ENCODE data around the gene SLC2A10. TPM values are rescaled to one million over a fixed set of nuclear protein-coding genes. Genes with fewer than 3 reads are reported as not detected.

Gene SLC2A10
- total and polyA plus RNA-seq, 5 donors, result 4.6 to 8.5 (median 7.4) TPM

GRCh38 chr20:46741924-46742668 is 32.6 kb downstream of the SLC2A10 start:
- DNase-seq (no peak), ATAC-seq (no peak)
- H3K9me3 ChIP-seq (ENCODE audit: control insufficient read depth, low read length), result no peaks in the 10 kb centered on the region
- H3K27ac ChIP-seq (ENCODE audit: low read length), result no peak overlapping the region
- no peaks in the 10 kb centered on the region for H3K27me3 ChIP-seq (ENCODE audit: control insufficient read depth, insufficient read depth)
- no peaks in the 10 kb centered on the region for H3K4me1 ChIP-seq (ENCODE audit: control insufficient read depth, insufficient read depth, low read length)
- WGBS, result 80% methylated on average over 8 of the region's 8 CpGs
- H3K4me3 ChIP-seq (ENCODE audit: low read length), result no peak overlapping the region
- intact Hi-C loops (cut with DNase I), result no loop called here

DNA sequence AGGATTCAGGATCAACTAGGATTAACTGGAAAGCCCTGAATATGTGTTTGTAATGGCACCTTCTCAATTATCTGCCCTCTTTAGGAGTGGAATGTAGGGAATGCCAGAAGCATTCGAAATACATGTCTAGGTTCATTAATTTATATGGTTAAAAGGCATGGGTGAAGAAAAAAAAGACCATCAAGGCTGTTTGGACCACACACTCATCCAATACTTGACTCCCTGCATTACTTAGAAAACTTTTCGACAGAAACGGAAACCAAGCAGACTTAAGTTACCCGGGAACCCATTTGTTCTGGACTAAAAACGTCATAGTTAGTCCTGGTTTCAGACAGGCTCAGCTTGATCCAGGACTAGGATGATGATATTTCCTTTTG is 33.2 kb downstream of the SLC2A10 start:
- DNase-seq (no peak), ATAC-seq (no peak)
- intact Hi-C loops (cut with DNase I), result no loop called here
- H3K27ac ChIP-seq (ENCODE audit: low read length), result no peak overlapping the region
- H3K4me3 ChIP-seq (ENCODE audit: low read length), result no peak overlapping the region
- no peaks in the 10 kb centered on the region for H3K27me3 ChIP-seq (ENCODE audit: control insufficient read depth, insufficient read depth)
- no peaks in the 10 kb centered on the region for H3K9me3 ChIP-seq (ENCODE audit: control insufficient read depth, low read length)
- H3K4me1 ChIP-seq (ENCODE audit: control insufficient read depth, insufficient read depth, low read length), result no peaks in the 10 kb centered on the region
- WGBS, result 68% methylated on average over 5 of the region's 5 CpGs

DNA sequence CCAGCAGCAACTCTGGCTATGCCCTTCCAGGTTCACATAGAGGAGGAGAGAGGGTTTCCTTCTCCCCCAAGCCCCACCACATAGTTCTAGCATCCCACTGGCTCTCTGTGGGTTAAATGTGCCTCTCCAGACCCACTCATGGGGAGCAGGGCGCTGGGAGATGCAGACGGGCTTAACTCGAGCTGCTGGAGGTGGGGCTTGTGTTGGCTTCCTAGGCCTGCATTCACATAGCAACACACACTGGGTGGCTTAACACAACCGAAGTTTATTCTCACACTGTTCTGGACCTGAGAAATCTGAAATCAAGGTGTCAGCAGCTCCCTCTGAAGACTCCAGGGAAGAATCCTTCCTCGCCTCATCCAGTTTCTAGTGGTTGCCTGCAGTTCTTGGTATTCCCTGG is 33.6 kb downstream of the SLC2A10 start:
- Histone ChIP-seq H3K27me3 (ENCODE audit: control insufficient read depth, insufficient read depth) (no peaks in the 10 kb centered on the region), H3K4me1 (ENCODE audit: control insufficient read depth, insufficient read depth, low read length) (no peaks in the 10 kb centered on the region), H3K27ac (ENCODE audit: low read length) (no peak overlapping the region), H3K9me3 (ENCODE audit: control insufficient read depth, low read length) (no peaks in the 10 kb centered on the region), H3K4me3 (ENCODE audit: low read length) (no peak overlapping the region)
- DNase-seq (no peak), ATAC-seq (no peak)
- intact Hi-C loops (cut with DNase I), result no loop called here
- WGBS, result 37% methylated on average over 5 of the region's 5 CpGs

- 28% methylated on average over 7 of the region's 7 CpGs for WGBS
- no peak overlapping the region for H3K4me3 ChIP-seq (ENCODE audit: low read length)
- ATAC-seq (peak; percentile 53 to 65), DNase-seq (peak in 2 of 3 donors; percentile 45 to 76)
- H3K27me3 ChIP-seq (ENCODE audit: control insufficient read depth, insufficient read depth), result no peaks in the 10 kb centered on the region
- no peaks in the 10 kb centered on the region for H3K4me1 ChIP-seq (ENCODE audit: control insufficient read depth, insufficient read depth, low read length)
- H3K27ac ChIP-seq (ENCODE audit: low read length), result no peak overlapping the region
- intact Hi-C loops (cut with DNase I), result no loop called here
- H3K9me3 ChIP-seq (ENCODE audit: control insufficient read depth, low read length), result no peaks in the 10 kb centered on the region
These were observed 37.6 kb downstream of the SLC2A10 start for GRCh38 chr20:46746956-46747526.

- 72% methylated on average over 3 of the region's 3 CpGs for WGBS
- intact Hi-C loops (cut with DNase I), result no loop called here
These were observed 39.7 kb downstream of the SLC2A10 start for GRCh38 chr20:46749147-46749546.

DNA sequence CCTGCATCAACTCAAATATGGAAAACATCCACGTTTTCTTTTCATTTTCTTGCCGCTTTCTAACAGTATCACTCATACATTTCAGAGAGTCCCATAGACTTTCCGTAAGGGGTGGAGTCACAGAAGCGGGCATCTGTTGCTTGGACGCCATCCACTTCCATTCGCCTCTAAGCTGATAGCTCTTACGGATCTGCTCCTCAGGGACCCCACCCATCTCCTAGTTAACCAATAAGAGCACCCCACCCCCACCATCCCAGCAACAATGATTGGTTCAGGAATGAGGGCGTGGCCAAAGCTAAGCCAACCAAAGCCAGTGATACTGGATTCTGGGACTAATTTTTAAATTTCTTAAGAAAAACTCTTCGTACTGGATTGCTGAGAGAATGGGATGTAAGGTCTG is 42.4 kb downstream of the SLC2A10 start:
- H3K4me1 ChIP-seq (ENCODE audit: control insufficient read depth, insufficient read depth, low read length), result no peaks in the 10 kb centered on the region
- intact Hi-C loops (cut with DNase I), result loop anchor here in 2 of 4 donors (5.0 to 10.0 kb wide), 3 partner anchors 400 to 873 kb away; no protein-coding TSS in a partner anchor
- H3K9me3 ChIP-seq (ENCODE audit: control insufficient read depth, low read length), result no peaks in the 10 kb centered on the region
- 64% methylated on average over 9 of the region's 9 CpGs for WGBS
- ATAC-seq, result no peak
- no peak overlapping the region for H3K27ac ChIP-seq (ENCODE audit: low read length)
- H3K27me3 ChIP-seq (ENCODE audit: control insufficient read depth, insufficient read depth), result no peaks in the 10 kb centered on the region
- H3K4me3 ChIP-seq (ENCODE audit: low read length), result no peak overlapping the region
- no peak for DNase-seq

More at GRCh38 chr20:46749147-46749546, 39.7 kb downstream of the SLC2A10 start:
- no peaks in the 10 kb centered on the region for H3K9me3 ChIP-seq (ENCODE audit: control insufficient read depth, low read length)
- no peak overlapping the region for H3K27ac ChIP-seq (ENCODE audit: low read length)
- ATAC-seq, result no peak
- no peaks in the 10 kb centered on the region for H3K27me3 ChIP-seq (ENCODE audit: control insufficient read depth, insufficient read depth)
- no peak overlapping the region for H3K4me3 ChIP-seq (ENCODE audit: low read length)
- H3K4me1 ChIP-seq (ENCODE audit: control insufficient read depth, insufficient read depth, low read length), result no peaks in the 10 kb centered on the region
- no peak for DNase-seq

- DNase-seq (peak; percentile 49 to 81 (median 79)), ATAC-seq (peak; percentile 15 to 51)
- Histone ChIP-seq H3K27ac (ENCODE audit: low read length) (no peak overlapping the region), H3K27me3 (ENCODE audit: control insufficient read depth, insufficient read depth) (no peaks in the 10 kb centered on the region), H3K4me3 (ENCODE audit: low read length) (no peak overlapping the region), H3K9me3 (ENCODE audit: control insufficient read depth, low read length) (no peaks in the 10 kb centered on the region), H3K4me1 (ENCODE audit: control insufficient read depth, insufficient read depth, low read length) (no peaks in the 10 kb centered on the region)
- 14% methylated on average over 10 of the region's 10 CpGs for WGBS
- intact Hi-C loops (cut with DNase I), result loop anchor here in 2 of 4 donors (5.0 to 10.0 kb wide), 3 partner anchors 400 to 872 kb away; no protein-coding TSS in a partner anchor
These were observed 43.3 kb downstream of the SLC2A10 start for GRCh38 chr20:46752728-46753127.

- ATAC-seq (no peak), DNase-seq (no peak)
- Histone ChIP-seq H3K9me3 (ENCODE audit: control insufficient read depth, low read length) (no peaks in the 10 kb centered on the region), H3K27ac (ENCODE audit: low read length) (no peak overlapping the region), H3K27me3 (ENCODE audit: control insufficient read depth, insufficient read depth) (no peaks in the 10 kb centered on the region), H3K4me3 (ENCODE audit: low read length) (no peak overlapping the region), H3K4me1 (ENCODE audit: control insufficient read depth, insufficient read depth, low read length) (no peaks in the 10 kb centered on the region)
- intact Hi-C loops (cut with DNase I), result loop anchor here in 2 of 4 donors (10.0 kb wide), 2 partner anchors 399 to 869 kb away; no protein-coding TSS in a partner anchor
- WGBS, result 91% methylated on average over 11 of the region's 11 CpGs
These were observed 46.3 kb downstream of the SLC2A10 start for GRCh38 chr20:46755483-46756413.

DNA sequence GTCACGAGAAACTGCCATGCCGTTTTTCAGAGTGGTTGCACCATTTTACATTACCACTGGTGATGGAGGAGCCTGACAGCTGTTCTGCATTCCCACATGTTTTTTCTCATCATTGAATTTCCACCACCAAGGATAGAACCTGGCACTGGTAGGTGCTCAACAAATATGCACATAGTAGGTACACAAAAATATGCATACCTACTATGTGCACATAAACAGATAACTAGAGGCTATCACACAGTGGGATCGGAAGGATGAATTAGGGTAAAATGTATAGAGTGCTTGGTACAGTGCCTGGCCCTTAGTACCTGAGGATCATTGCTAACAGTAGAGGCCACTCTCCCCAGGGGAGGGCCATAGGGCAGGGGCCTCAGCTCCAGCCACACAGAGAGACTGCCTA is 47.0 kb downstream of the SLC2A10 start:
- Histone ChIP-seq H3K4me3 (ENCODE audit: low read length) (no peak overlapping the region), H3K27me3 (ENCODE audit: control insufficient read depth, insufficient read depth) (no peaks in the 10 kb centered on the region), H3K9me3 (ENCODE audit: control insufficient read depth, low read length) (no peaks in the 10 kb centered on the region), H3K4me1 (ENCODE audit: control insufficient read depth, insufficient read depth, low read length) (no peaks in the 10 kb centered on the region), H3K27ac (ENCODE audit: low read length) (no peak overlapping the region)
- WGBS, result 92% methylated on average over 3 of the region's 3 CpGs
- intact Hi-C loops (cut with DNase I), result loop anchor here in 2 of 4 donors (10.0 kb wide), 2 partner anchors 398 to 868 kb away; no protein-coding TSS in a partner anchor
- ATAC-seq, result no peak
- no peak for DNase-seq

DNA sequence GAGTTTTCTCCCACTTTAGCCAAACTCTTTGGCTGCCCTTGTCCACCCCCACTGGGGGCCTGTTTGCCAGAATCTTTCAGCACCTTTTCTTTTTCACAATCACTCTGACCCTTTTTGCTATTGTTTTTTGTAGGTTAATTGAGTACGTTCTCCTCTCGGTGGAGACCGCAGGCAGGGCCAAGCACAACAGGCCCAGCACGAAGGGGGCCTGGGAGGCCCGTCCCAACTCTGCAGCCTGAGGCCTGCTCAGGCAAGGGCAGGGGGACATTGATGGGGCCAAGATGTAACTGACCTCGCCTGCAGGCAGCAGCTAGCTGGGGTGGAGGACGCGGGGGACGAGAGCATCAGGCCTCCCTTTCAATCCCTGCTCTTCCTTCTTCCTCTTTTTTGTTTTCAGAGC is 47.7 kb downstream of the SLC2A10 start:
- H3K27ac ChIP-seq (ENCODE audit: low read length), result no peak overlapping the region
- no peaks in the 10 kb centered on the region for H3K4me1 ChIP-seq (ENCODE audit: control insufficient read depth, insufficient read depth, low read length)
- DNase-seq (peak in 1 of 3 donors; percentile 64), ATAC-seq (peak in 1 of 2 donors; percentile 40)
- WGBS, result 67% methylated on average over 9 of the region's 9 CpGs
- intact Hi-C loops (cut with DNase I), result loop anchor here in 2 of 4 donors (10.0 kb wide), 2 partner anchors 398 to 868 kb away; no protein-coding TSS in a partner anchor
- no peak overlapping the region for H3K4me3 ChIP-seq (ENCODE audit: low read length)
- H3K9me3 ChIP-seq (ENCODE audit: control insufficient read depth, low read length), result no peaks in the 10 kb centered on the region
- no peaks in the 10 kb centered on the region for H3K27me3 ChIP-seq (ENCODE audit: control insufficient read depth, insufficient read depth)
